GM10266 (cell line): Measurements from ENCODE around the gene TFEB.

Experiments used
- DNase-seq: peaks from one replicate; pipeline ENCODE4 v3.0.0; 2012; ENCODE audit errors: extremely low spot score
- TF ChIP-seq, protein P1 (sequence below): IDR thresholded peaks from 2 replicates; pipeline ENCODE4 v1.5.1; 2012; ENCODE audit warnings: mild to moderate bottlenecking, low read depth; ENCODE audit not compliant: control insufficient read depth, insufficient read depth; ENCODE audit errors: missing control alignments

Gene TFEB

GRCh38 chr6:41673704-41674000, 61.8 kb downstream of the TFEB start:
- TF ChIP-seq, protein P1, sequence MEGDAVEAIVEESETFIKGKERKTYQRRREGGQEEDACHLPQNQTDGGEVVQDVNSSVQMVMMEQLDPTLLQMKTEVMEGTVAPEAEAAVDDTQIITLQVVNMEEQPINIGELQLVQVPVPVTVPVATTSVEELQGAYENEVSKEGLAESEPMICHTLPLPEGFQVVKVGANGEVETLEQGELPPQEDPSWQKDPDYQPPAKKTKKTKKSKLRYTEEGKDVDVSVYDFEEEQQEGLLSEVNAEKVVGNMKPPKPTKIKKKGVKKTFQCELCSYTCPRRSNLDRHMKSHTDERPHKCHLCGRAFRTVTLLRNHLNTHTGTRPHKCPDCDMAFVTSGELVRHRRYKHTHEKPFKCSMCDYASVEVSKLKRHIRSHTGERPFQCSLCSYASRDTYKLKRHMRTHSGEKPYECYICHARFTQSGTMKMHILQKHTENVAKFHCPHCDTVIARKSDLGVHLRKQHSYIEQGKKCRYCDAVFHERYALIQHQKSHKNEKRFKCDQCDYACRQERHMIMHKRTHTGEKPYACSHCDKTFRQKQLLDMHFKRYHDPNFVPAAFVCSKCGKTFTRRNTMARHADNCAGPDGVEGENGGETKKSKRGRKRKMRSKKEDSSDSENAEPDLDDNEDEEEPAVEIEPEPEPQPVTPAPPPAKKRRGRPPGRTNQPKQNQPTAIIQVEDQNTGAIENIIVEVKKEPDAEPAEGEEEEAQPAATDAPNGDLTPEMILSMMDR: no peak
- no peak for DNase-seq

DNA sequence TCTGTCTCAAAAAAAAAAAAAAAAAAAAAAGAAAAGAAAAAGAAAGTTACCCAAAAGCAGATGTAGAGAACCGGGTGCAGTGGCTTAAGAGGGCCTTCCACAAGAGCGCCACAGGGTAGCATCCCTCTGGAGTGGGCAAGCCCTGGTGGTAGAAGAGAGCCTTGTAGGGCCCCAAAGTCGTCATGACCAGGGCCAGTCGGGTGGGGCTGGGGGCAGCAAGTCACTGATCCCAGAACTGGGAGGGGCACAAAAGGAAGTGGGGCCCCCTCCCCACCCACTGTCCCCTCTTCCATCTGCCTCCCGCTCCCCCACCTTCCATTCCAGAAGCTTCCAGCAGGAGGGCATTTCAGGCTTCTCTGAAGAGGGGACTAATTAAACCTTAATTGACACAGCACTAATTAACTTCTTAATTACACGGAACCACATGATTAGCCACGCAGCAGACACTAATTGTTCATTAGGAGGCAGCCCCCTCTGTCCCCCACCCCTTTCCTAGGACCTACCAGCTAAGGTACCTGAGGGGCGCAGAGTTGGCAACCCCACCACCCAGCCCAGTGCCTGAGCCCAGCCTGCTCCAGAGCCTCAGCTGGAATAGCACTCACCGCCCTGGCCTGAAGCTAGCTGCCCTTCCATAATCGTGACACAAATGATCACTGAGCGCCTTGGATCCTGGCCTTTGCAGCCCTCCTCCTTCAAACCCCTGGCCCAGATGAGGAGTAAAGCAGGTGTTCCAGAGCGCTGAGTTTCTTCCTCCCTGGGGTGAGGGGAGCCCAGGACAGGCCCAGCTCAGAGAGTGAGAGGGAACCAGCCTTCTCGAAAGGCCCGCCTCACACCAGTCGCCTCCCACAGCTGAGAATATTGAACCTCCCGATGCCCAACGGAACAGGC, 62.3 kb downstream of the TFEB start:
- TF ChIP-seq, protein P1: no peak
- no peak for DNase-seq

DNA sequence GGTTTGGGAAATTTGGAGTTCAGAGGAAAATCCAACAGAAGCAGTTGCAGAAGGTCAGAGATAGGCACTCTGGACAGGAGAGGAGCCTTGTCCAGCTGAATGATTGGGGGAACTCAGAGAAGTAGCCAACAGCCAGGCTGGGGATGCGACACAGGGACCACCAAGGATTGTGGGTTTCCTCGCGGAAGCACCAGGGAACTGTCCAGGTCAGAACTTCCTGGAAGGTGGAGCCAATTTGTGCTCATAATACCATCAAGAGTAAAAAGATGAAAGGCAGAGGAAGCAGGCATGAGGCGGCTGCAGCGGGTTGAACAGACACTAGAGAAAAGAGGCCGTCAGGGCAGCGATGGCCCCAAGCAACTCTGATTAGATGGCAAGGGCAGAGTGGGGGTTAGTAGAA, 63.4 kb downstream of the TFEB start:
- no peak for DNase-seq
- TF ChIP-seq, protein P1: no peak

GRCh38 chr6:41671376-41671775, 64.0 kb downstream of the TFEB start:
- DNase-seq: no peak
- TF ChIP-seq, protein P1: no peak

DNA sequence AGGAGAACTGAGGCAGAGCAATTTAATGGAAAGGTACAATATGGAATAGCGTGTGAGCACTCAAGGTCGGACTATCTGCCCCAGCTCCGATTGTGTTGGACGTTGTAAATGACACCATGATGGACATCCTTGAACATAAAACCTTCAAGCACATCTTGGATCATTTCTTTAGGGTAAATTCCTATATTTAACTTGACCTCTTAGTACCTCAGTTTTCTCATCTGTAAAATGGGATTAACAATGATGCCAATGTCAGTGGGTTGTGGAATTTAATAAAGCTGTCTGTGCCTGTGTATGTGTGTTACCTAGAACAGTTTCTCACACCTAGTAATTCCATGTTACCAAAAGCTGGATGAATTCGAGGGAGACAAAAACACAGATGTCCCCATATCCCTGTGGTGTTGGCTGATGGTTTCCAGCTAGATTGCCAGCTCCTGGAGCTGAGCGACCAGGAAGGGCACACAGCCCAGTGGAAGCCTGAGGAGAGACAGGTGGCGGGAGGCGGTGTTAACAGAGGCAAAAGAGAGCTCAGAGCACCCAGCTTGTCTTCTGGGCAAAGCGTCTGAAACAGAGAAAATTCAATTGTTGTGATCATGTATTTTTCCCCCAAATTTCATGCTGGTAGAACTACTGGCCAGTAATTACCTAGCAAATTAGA, 64.6 kb downstream of the TFEB start:
- TF ChIP-seq, protein P1: no peak
- DNase-seq: no peak

DNA sequence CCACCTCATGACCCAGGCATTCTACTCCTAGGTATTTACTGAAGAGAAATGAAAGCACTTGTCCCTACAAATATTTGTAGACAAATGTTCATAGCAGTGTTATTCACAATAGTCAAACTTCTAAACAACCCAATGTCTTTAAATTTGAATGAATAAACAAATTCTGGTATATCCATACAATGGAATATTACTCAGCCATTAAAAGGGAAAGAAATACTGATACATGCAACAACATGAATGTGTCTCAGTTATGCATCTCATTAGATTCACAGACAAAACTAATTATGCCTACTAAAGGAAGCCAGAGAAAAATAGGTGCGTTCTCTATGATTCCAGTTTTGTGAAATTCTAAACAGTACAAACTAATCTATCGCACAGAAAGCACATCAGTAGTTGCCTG, 66.4 kb downstream of the TFEB start:
- DNase-seq: no peak
- TF ChIP-seq, protein P1: no peak

GRCh38 chr6:41667195-41667594, 68.2 kb downstream of the TFEB start:
- TF ChIP-seq, protein P1: no peak
- no peak for DNase-seq
